SK-N-SH treated with all-trans-retinoic acid at 6 μM for 48 hours (cell line): ENCODE results near the gene RSL1D1.

Experiments used
- CREB5 ChIP-seq: fragments of 250-450 bp; sonication (Bioruptor Pico); IDR thresholded peaks from 2 replicates; pipeline ENCODE4 v1.5.1; 2020; ENCODE audit warnings: low read depth, mild to moderate bottlenecking, moderate library complexity
- OSR1 ChIP-seq: fragments of 250-450 bp; sonication (Bioruptor Pico); IDR thresholded peaks from 2 replicates; pipeline ENCODE4 v1.8.0; 2022; ENCODE audit warnings: moderate library complexity, mild to moderate bottlenecking, inconsistent platforms
- PPARA ChIP-seq: fragments of 250-450 bp; sonication (Bioruptor Pico); IDR thresholded peaks from 2 replicates; pipeline ENCODE4 v1.5.0; 2020; ENCODE audit warnings: mild to moderate bottlenecking, borderline replicate concordance
- RARB ChIP-seq: fragments of 250-450 bp; sonication (Bioruptor Pico); IDR thresholded peaks from 2 replicates; pipeline ENCODE4 v1.8.0; 2021; ENCODE audit warnings: mild to moderate bottlenecking, moderate library complexity
- SNAI2 ChIP-seq: fragments of 250-450 bp; sonication (Bioruptor Pico); IDR thresholded peaks from 2 replicates; pipeline ENCODE4 v1.5.0; 2020; ENCODE audit warnings: mild to moderate bottlenecking, moderate library complexity
- TF ChIP-seq, protein P1 (sequence below): fragments of 250-450 bp; sonication (Bioruptor Pico); IDR thresholded peaks from 2 replicates; pipeline ENCODE4 v1.8.0; 2020; ENCODE audit warnings: mild to moderate bottlenecking, moderate library complexity, borderline replicate concordance

- TF ChIP-seq RARB (CRISPR knock-in tag): no peak
- TF ChIP-seq CREB5 (CRISPR knock-in tag): no peak
- TF ChIP-seq OSR1 (CRISPR knock-in tag): no peak
- no peak for TF ChIP-seq PPARA (CRISPR knock-in tag)
- TF ChIP-seq SNAI2: no peak
- TF ChIP-seq, protein P1, sequence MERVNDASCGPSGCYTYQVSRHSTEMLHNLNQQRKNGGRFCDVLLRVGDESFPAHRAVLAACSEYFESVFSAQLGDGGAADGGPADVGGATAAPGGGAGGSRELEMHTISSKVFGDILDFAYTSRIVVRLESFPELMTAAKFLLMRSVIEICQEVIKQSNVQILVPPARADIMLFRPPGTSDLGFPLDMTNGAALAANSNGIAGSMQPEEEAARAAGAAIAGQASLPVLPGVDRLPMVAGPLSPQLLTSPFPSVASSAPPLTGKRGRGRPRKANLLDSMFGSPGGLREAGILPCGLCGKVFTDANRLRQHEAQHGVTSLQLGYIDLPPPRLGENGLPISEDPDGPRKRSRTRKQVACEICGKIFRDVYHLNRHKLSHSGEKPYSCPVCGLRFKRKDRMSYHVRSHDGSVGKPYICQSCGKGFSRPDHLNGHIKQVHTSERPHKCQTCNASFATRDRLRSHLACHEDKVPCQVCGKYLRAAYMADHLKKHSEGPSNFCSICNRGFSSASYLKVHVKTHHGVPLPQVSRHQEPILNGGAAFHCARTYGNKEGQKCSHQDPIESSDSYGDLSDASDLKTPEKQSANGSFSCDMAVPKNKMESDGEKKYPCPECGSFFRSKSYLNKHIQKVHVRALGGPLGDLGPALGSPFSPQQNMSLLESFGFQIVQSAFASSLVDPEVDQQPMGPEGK: no peak
These were observed 41.4 kb upstream of the RSL1D1 start for GRCh38 chr16:11892761-11893160.
